GM12892 (cell line): ENCODE data around the gene KLF17.

ENCODE experiments used
- POLR2A ChIP-seq: IDR thresholded peaks from 2 replicates; pipeline ENCODE4 v1.6.1; 2011; ENCODE audit warnings: low read depth, low read length, control low read depth
- POLR2AphosphoS5 ChIP-seq: IDR thresholded peaks from 2 replicates; pipeline ENCODE4 v1.6.1; 2011; ENCODE audit warnings: low read depth, low read length, control low read depth
- TAF1 ChIP-seq: IDR thresholded peaks from 2 replicates; pipeline ENCODE4 v1.6.1; 2011; ENCODE audit warnings: low read depth, mild to moderate bottlenecking, control low read depth, low read length, borderline replicate concordance

DNA sequence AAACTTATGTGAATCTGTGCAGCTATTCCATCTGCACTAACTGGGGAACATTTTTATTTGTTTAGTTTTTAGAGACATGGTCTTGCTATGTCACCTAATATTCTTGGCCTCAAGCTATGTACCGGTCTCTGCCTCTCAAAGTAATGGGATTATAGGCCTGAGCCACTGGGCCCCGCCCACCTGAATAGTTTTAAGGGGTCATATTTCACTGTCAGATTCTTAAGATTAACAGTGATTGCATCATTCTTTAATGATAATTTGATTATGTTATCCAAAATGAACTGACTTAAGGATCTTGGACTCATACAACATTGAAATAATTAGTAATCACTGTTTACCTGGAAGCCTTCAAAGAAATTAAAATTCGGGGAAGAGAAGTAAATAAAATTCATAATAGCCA, 35.4 kb downstream of the KLF17 start:
- TF ChIP-seq POLR2AphosphoS5 (no peak), POLR2A (no peak), TAF1 (no peak)
